SK-N-MC (cell line): ENCODE data around the gene REC114.

Source experiments
- DNase-seq: peaks from one replicate; pipeline ENCODE4 v3.0.0-alpha.2; 2011; ENCODE audit warnings: low read depth, low spot score
- H3K27ac ChIP-seq: fragments of 200-600 bp; sonication (generic); 2 replicates; pipeline ENCODE4 v1.5.1; 2016; ENCODE audit warnings: mixed run types
- H3K36me3 ChIP-seq: fragments of 200-600 bp; sonication (generic); 2 replicates; pipeline ENCODE4 v1.6.1; 2017; ENCODE audit warnings: antibody characterized with exemption, low read length, mixed read lengths; ENCODE audit not compliant: insufficient read depth
- H3K4me3 ChIP-seq: fragments of 200-600 bp; sonication (generic); 2 replicates; pipeline ENCODE4 v1.5.1; 2016
- H3K9ac ChIP-seq: fragments of 200-600 bp; sonication (generic); 2 replicates; pipeline ENCODE4 v1.8.0; 2017; ENCODE audit warnings: mixed run types, mixed read lengths; ENCODE audit not compliant: insufficient read length
- H3K9me3 ChIP-seq: fragments of 200-600 bp; sonication (generic); 2 replicates; pipeline ENCODE4 v1.6.1; 2017; ENCODE audit warnings: low read depth, mild to moderate bottlenecking, antibody characterized with exemption, low read length, moderate library complexity, mixed read lengths
- EZH2 ChIP-seq: fragments of 200-600 bp; sonication (generic); IDR thresholded peaks from one replicate; pipeline ENCODE4 v1.6.1; 2017; ENCODE audit warnings: antibody characterized with exemption
- FOXP2 ChIP-seq: optimal IDR thresholded peaks from 2 replicates; pipeline ENCODE3; 2011; ENCODE audit warnings: mild to moderate bottlenecking, moderate library complexity; ENCODE audit not compliant: insufficient read depth; ENCODE audit errors: extremely low read length, control extremely low read depth
- POLR2AphosphoS5 ChIP-seq: IDR thresholded peaks from 2 replicates; pipeline ENCODE4 v1.6.1; 2012; ENCODE audit warnings: mild to moderate bottlenecking, low read depth, low read length, borderline replicate concordance

Gene REC114

GRCh38 chr15:73500696-73501095 is 57.7 kb downstream of the REC114 start:
- Histone ChIP-seq H3K9me3 (no peaks in the 10 kb centered on the region), H3K27ac (no peak overlapping the region), H3K4me3 (no peak overlapping the region), H3K9ac (no peak overlapping the region), H3K36me3 (no peaks in the 10 kb centered on the region)
- TF ChIP-seq EZH2 (no peak), POLR2AphosphoS5 (no peak), FOXP2 (no peak)
- no peak for DNase-seq

GRCh38 chr15:73504885-73505284 is 61.9 kb downstream of the REC114 start:
- H3K9me3 ChIP-seq, result no peaks in the 10 kb centered on the region
- DNase-seq, result no peak
- TF ChIP-seq EZH2, result no peak
- TF ChIP-seq POLR2AphosphoS5, result no peak
- no peak for TF ChIP-seq FOXP2
- no peak overlapping the region for H3K27ac ChIP-seq
- no peaks in the 10 kb centered on the region for H3K36me3 ChIP-seq
- no peak overlapping the region for H3K9ac ChIP-seq
- no peak overlapping the region for H3K4me3 ChIP-seq

- H3K4me3 ChIP-seq, result no peak overlapping the region
- H3K36me3 ChIP-seq, result no peaks in the 10 kb centered on the region
- no peak overlapping the region for H3K27ac ChIP-seq
- no peak overlapping the region for H3K9ac ChIP-seq
- no peak for DNase-seq
- H3K9me3 ChIP-seq, result no peaks in the 10 kb centered on the region
- TF ChIP-seq EZH2 (no peak), FOXP2 (no peak), POLR2AphosphoS5 (no peak)
Observed at GRCh38 chr15:73515527-73515926, 72.6 kb downstream of the REC114 start.

- H3K4me3 ChIP-seq, result no peak overlapping the region
- no peak for TF ChIP-seq POLR2AphosphoS5
- no peak for TF ChIP-seq EZH2
- TF ChIP-seq FOXP2, result no peak
- no peak for DNase-seq
- H3K9me3 ChIP-seq, result no peaks in the 10 kb centered on the region
- H3K9ac ChIP-seq, result no peak overlapping the region
- H3K36me3 ChIP-seq, result no peaks in the 10 kb centered on the region
- no peak overlapping the region for H3K27ac ChIP-seq
Observed at GRCh38 chr15:73517566-73517965, 74.6 kb downstream of the REC114 start.

- Histone ChIP-seq H3K9ac (no peak overlapping the region), H3K4me3 (no peak overlapping the region), H3K9me3 (no peaks in the 10 kb centered on the region), H3K36me3 (no peaks in the 10 kb centered on the region), H3K27ac (no peak overlapping the region)
- no peak for DNase-seq
- no peak for TF ChIP-seq FOXP2
- no peak for TF ChIP-seq POLR2AphosphoS5
- TF ChIP-seq EZH2, result no peak
Observed at GRCh38 chr15:73518180-73518862, 75.4 kb downstream of the REC114 start.

GRCh38 chr15:73518876-73519733 is 76.1 kb downstream of the REC114 start:
- DNase-seq, result no peak

GRCh38 chr15:73522011-73522410 is 79.0 kb downstream of the REC114 start:
- H3K9ac ChIP-seq, result no peak overlapping the region
- H3K36me3 ChIP-seq, result no peaks in the 10 kb centered on the region
- H3K9me3 ChIP-seq, result no peaks in the 10 kb centered on the region
- no peak overlapping the region for H3K27ac ChIP-seq
- TF ChIP-seq EZH2 (no peak), POLR2AphosphoS5 (no peak), FOXP2 (no peak)
- no peak for DNase-seq
- H3K4me3 ChIP-seq, result no peak overlapping the region

More at GRCh38 chr15:73518876-73519733, 76.1 kb downstream of the REC114 start:
- no peak overlapping the region for H3K4me3 ChIP-seq
- H3K27ac ChIP-seq, result no peak overlapping the region
- H3K9me3 ChIP-seq, result no peaks in the 10 kb centered on the region
- H3K36me3 ChIP-seq, result no peaks in the 10 kb centered on the region
- no peak overlapping the region for H3K9ac ChIP-seq
- TF ChIP-seq POLR2AphosphoS5 (no peak), EZH2 (no peak), FOXP2 (no peak)

- no peaks in the 10 kb centered on the region for H3K36me3 ChIP-seq
- no peak for TF ChIP-seq POLR2AphosphoS5
- TF ChIP-seq FOXP2, result no peak
- H3K27ac ChIP-seq, result no peak overlapping the region
- no peak for DNase-seq
- H3K9ac ChIP-seq, result no peak overlapping the region
- H3K4me3 ChIP-seq, result no peak overlapping the region
- no peaks in the 10 kb centered on the region for H3K9me3 ChIP-seq
Observed at GRCh38 chr15:73524919-73525318, 82.0 kb downstream of the REC114 start.

GRCh38 chr15:73527598-73527997 is 84.6 kb downstream of the REC114 start:
- no peak for TF ChIP-seq POLR2AphosphoS5
- TF ChIP-seq FOXP2, result no peak
- no peak for TF ChIP-seq EZH2
- H3K27ac ChIP-seq, result no peak overlapping the region
- no peak for DNase-seq
- H3K9me3 ChIP-seq, result no peaks in the 10 kb centered on the region
- H3K9ac ChIP-seq, result no peak overlapping the region
- no peak overlapping the region for H3K4me3 ChIP-seq
- no peaks in the 10 kb centered on the region for H3K36me3 ChIP-seq
